Sigmoid colon (tissue), 7 donors: ENCODE measurements around the gene FBXW8. TPM values are rescaled to one million over a fixed set of nuclear protein-coding genes. Genes with fewer than 3 reads are reported as not detected.

Experiments
- DNase-seq: peaks from one replicate; pipeline ENCODE4 v3.0.0-alpha.2; 2019
- H3K27ac ChIP-seq, 4 donors: fragments of 200-600 bp; sonication (generic); one replicate each; pipeline ENCODE4 v1.5.1; 2016 to 2019; ENCODE audit warnings: mild to moderate bottlenecking in 1 of 4
- H3K27me3 ChIP-seq, 3 donors: fragments of 200-600 bp; sonication (generic); one replicate each; pipeline ENCODE4 v1.5.1; 2019; ENCODE audit warnings: mild to moderate bottlenecking in 1 of 3
- H3K36me3 ChIP-seq, 4 donors: fragments of 200-600 bp; sonication (generic); one replicate each; pipeline ENCODE4 v1.5.1; 2016 to 2019
- H3K4me1 ChIP-seq, 4 donors: fragments of 200-600 bp; sonication (generic); one replicate each; pipeline ENCODE4 v1.5.1; 2017 to 2019
- H3K4me3 ChIP-seq, 4 donors: fragments of 200-600 bp; sonication (generic); one replicate each; pipeline ENCODE4 v1.5.1; 2017 to 2019; ENCODE audit warnings: mild to moderate bottlenecking in 2 of 4, moderate library complexity in 1 of 4
- H3K9me3 ChIP-seq, 4 donors: fragments of 200-600 bp in 3 of 4; sonication (generic) in 3 of 4; one replicate each; pipeline versions ENCODE4 v1.5.1 to v1.6.1; 2013 to 2019
- EP300 ChIP-seq, 4 donors: sonication (generic); formaldehyde crosslinking; IDR thresholded peaks; one replicate each; pipeline ENCODE4 v1.6.1; 2017; ENCODE audit warnings: antibody characterized with exemption in 4 of 4
- POLR2A ChIP-seq, 2 donors: fragments of 450-650 bp; IDR thresholded peaks; one replicate each; pipeline ENCODE4 v1.6.1; 2016; ENCODE audit warnings: antibody characterized with exemption in 2 of 2, mild to moderate bottlenecking in 2 of 2, moderate library complexity in 2 of 2
- POLR2AphosphoS5 ChIP-seq, 4 donors: sonication (generic); formaldehyde crosslinking; IDR thresholded peaks; one replicate each; pipeline ENCODE4 v1.6.1; 2017; ENCODE audit warnings: antibody characterized with exemption in 4 of 4
- WGBS, 2 donors: extraction: QIAGEN DNeasy Blood & Tissue Kit; methylation state at CpG; one replicate each; pipeline ENCODE4 v1.1.7; 2013; 5-methylcytosine and 5-hydroxymethylcytosine counted together
- intact Hi-C: fragments of 100-400 bp; cut with DNase I; formaldehyde crosslinking; loops from one replicate; pipeline ENCODE4 v1.15.1; 2023
- polyA plus RNA-seq, 3 donors: library from polyadenylated mRNA; stranded (reverse); fragments of 200-250 nt; gene quantifications; one replicate each; pipeline ENCODE4 v1.2.3, GENCODE V29; 2013
- total RNA-seq, 4 donors: library from RNA; depleted of rRNA; stranded (reverse); fragments of >200 nt; gene quantifications; one replicate each; pipeline ENCODE4 v1.1.0, GENCODE V29; 2016
- TF ChIP-seq, protein P1 (sequence below), 4 experiments: fragments of 450-650 bp in 3 of 4; fragments of 200-600 bp in 1 of 4; IDR thresholded peaks; one replicate each; pipeline ENCODE4 v1.5.1; 2016 to 2019; ENCODE audit warnings: antibody characterized with exemption in 4 of 4, mild to moderate bottlenecking in 3 of 4, moderate library complexity in 2 of 4
- donor health status: healthy with polysubstance abuse.
- donor health status: Bipolar disorder and iron deficiency.
- donor health status: healthy.

FBXW8 gene
- total and polyA plus RNA-seq, 7 donors, result 2.3 to 19.1 (median 7.7) TPM

DNA sequence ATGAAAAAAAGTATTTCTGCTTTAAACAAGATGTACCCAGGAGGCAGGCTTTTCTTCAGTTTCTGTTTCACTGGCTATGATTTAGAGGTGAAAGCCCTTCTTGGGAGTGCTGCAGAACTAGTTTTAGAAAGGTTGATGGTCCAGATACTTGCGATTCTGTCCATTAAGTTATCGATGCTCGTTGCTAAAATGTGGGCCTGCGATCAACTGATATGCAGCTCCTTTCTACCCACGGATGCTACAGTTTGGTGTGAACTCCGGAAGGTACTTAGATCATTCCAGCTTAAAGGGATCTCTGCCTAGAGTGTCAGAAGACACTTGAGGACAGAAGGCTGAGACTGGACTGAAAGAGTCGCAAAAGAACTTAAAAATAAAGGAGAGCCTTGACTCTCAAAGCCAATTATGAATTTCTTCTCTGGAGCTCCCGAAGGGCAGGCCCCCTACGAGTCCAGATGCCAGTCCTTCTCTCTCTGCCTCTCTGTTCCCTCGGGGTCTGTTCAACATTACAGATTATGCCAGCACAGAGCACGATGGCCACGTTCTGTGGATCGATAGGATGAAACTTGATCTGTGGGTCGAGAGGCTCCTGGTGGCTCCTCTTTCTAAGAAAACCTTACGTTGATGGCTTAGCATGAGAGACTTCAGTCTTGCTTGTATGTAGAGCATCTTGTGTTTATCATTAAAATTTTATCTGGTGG is 40.0 kb downstream of the FBXW8 start:
- WGBS, 2 donors, result 95% methylated on average over 15 of the region's 15 CpGs
- no peaks in the 10 kb centered on the region for H3K9me3 ChIP-seq
- H3K36me3 ChIP-seq, result peaks cover 7 to 41% (median 11%) of the 10 kb centered on the region in 4 donors
- no peak for DNase-seq
- peaks cover 0 to 4% (median 0%) of the 10 kb centered on the region in 4 donors for H3K4me1 ChIP-seq
- no peak overlapping the region for H3K27ac ChIP-seq
- no peak for TF ChIP-seq POLR2A (IDR thresholded peaks at IDR 0.05)
- intact Hi-C loops, result no loop called here
- H3K27me3 ChIP-seq, result no peaks in the 10 kb centered on the region
- no peak overlapping the region for H3K4me3 ChIP-seq

DNA sequence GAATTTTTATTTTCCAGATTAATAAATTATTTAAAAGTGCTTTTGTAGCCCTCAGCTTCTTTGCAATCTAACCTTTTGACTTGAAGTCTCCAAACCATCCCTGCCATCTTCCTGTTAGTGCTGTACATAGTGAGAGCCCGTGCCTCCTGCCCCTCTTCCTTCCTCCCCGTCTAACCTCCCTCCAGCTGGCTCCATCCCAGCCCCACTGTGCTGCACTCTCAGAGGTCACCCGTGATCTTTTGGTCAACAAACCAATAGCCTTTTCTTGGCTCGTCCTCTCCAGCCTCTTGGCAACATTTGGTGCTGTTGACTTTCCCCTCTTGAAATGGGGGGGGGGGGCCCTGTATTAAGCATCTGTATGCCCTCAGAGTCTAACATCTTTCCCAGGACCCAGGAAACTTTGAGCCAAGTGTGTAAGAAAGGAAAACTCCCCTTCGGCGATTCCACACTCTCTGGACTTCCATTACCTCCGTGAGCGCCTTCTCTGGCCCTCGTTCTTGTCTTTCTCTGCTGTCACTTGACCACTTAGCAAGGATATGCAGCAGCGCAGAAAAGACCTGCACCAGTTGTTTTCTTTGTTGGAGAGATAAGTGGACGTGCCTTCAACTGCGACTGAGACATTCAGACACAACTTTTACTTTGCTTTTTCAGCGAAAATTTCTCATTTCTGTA is 44.1 kb downstream of the FBXW8 start:
- H3K4me1 ChIP-seq, result peaks cover 0 to 4% (median 0%) of the 10 kb centered on the region in 4 donors
- no peaks in the 10 kb centered on the region for H3K27me3 ChIP-seq
- DNase-seq, result no peak
- H3K9me3 ChIP-seq, result no peaks in the 10 kb centered on the region
- peaks cover 0 to 16% (median 0%) of the 10 kb centered on the region in 4 donors for H3K36me3 ChIP-seq
- no peak overlapping the region for H3K4me3 ChIP-seq
- intact Hi-C loops, result no loop called here
- WGBS, 2 donors, result 78 to 86% methylated on average over 13 of the region's 13 CpGs
- no peak overlapping the region for H3K27ac ChIP-seq
- TF ChIP-seq POLR2AphosphoS5 (IDR thresholded peaks at IDR 0.05) (no peak), EP300 (IDR thresholded peaks at IDR 0.05) (no peak), POLR2A (IDR thresholded peaks at IDR 0.05) (no peak)
- TF ChIP-seq, protein P1, sequence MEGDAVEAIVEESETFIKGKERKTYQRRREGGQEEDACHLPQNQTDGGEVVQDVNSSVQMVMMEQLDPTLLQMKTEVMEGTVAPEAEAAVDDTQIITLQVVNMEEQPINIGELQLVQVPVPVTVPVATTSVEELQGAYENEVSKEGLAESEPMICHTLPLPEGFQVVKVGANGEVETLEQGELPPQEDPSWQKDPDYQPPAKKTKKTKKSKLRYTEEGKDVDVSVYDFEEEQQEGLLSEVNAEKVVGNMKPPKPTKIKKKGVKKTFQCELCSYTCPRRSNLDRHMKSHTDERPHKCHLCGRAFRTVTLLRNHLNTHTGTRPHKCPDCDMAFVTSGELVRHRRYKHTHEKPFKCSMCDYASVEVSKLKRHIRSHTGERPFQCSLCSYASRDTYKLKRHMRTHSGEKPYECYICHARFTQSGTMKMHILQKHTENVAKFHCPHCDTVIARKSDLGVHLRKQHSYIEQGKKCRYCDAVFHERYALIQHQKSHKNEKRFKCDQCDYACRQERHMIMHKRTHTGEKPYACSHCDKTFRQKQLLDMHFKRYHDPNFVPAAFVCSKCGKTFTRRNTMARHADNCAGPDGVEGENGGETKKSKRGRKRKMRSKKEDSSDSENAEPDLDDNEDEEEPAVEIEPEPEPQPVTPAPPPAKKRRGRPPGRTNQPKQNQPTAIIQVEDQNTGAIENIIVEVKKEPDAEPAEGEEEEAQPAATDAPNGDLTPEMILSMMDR (IDR thresholded peaks at IDR 0.05), result no peak

DNA sequence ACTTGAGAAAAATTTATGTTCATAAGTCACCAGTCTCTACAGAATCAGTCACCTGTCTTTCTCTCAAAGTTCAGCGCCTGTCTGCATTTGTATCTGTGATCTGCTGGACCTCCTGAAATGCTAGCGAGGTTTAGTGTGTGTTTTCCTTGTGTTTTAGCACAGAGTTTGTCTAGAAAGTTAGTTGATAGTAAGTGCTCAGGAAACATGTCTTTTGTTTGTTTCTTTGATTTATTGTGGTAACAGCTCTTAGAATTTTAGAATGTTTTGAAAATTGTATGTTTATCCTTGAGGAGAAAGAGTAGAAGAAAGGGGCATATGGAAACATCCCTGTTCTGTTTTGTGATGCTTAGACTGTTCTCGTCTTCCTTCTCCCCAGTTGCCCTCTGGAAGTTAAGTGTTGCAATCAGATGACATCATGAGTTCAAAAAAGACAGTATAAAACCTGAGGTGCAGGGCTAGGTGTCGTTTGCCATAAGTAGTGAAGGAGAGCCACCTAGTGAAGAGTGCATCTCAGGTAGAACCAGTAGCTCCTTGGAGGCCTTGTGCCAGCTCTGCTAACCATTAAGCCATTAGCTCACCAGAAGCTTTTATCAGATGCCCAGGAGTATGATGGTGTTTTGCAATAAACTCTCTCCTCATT is 44.8 kb downstream of the FBXW8 start:
- H3K36me3 ChIP-seq, result peaks cover 0 to 10% (median 0%) of the 10 kb centered on the region in 4 donors
- TF ChIP-seq EP300 (IDR thresholded peaks at IDR 0.05) (no peak), POLR2AphosphoS5 (IDR thresholded peaks at IDR 0.05) (no peak), POLR2A (IDR thresholded peaks at IDR 0.05) (no peak)
- TF ChIP-seq, protein P1 (IDR thresholded peaks at IDR 0.05), result no peak
- no peaks in the 10 kb centered on the region for H3K9me3 ChIP-seq
- DNase-seq, result no peak
- no peak overlapping the region for H3K4me3 ChIP-seq
- peaks cover 0 to 4% (median 0%) of the 10 kb centered on the region in 4 donors for H3K4me1 ChIP-seq
- no peaks in the 10 kb centered on the region for H3K27me3 ChIP-seq
- 55 to 77% methylated on average over 4 of the region's 4 CpGs for WGBS, 2 donors
- no peak overlapping the region for H3K27ac ChIP-seq
- intact Hi-C loops, result no loop called here

DNA sequence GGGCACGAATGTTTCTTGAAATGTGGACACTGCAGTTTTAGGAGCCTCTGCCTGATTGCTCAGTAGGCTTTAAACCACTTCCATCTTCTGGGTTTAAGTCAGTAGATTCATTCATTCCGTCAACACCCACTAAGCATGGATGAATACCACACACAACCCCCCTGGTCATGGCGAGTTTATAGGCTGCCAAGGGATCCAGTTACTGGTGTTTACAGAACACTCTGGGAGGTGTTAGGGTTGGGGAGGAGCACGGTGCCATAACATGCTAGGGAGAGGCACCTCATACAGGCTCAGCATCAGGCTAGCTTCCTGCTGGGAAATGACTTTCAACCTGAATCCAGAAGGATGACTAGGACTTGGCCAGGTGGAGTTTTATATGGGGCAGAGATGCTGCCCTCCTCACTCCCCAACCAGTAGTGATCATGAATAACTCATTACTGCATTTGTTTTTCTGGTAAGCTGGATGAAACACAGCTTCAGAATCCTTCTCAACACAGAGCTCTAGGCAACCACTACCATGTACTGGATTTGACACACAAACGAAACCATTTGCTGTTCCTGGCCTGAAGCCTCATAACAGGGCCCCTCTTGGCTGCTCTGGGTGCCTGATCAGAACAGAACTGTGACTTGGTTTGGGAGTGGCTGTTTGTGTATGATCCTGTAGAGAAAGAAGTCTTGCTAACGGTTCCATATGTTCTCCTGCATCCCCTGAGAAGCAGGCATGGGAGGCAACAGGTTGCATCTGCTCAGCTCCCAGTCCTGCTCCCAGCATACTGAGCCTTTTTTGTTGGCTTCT is 47.9 kb downstream of the FBXW8 start:
- TF ChIP-seq POLR2AphosphoS5 (IDR thresholded peaks at IDR 0.05) (no peak), POLR2A (IDR thresholded peaks at IDR 0.05) (no peak), EP300 (IDR thresholded peaks at IDR 0.05) (no peak)
- TF ChIP-seq, protein P1 (IDR thresholded peaks at IDR 0.05), result no peak
- Histone ChIP-seq H3K27me3 (no peaks in the 10 kb centered on the region), H3K4me1 (peaks cover 0 to 4% (median 0%) of the 10 kb centered on the region in 4 donors), H3K4me3 (no peak overlapping the region), H3K9me3 (no peaks in the 10 kb centered on the region), H3K27ac (no peak overlapping the region), H3K36me3 (no peaks in the 10 kb centered on the region)
- no peak for DNase-seq
- 70 to 82% methylated on average over 6 of the region's 6 CpGs for WGBS, 2 donors
- intact Hi-C loops, result no loop called here

DNA sequence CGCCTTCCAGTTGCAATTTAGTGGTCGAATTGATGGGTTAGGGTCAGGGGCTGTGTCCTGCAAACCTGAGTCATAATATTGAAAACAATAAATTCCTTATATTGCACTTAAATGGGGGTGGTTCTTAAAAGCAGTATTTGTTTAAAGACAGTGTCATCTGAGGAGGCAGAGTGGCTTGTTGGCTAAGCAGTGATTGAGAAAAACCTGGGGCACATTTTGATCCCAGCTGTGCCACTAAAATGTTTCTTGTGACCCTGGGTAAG is 48.4 kb downstream of the FBXW8 start:
- intact Hi-C loops, result no loop called here
- Histone ChIP-seq H3K9me3 (no peaks in the 10 kb centered on the region), H3K4me3 (no peak overlapping the region), H3K27ac (no peak overlapping the region), H3K27me3 (no peaks in the 10 kb centered on the region), H3K36me3 (no peaks in the 10 kb centered on the region), H3K4me1 (peaks cover 0 to 5% (median 1%) of the 10 kb centered on the region in 4 donors)
- DNase-seq, result no peak
- WGBS, 2 donors, result 74 to 82% methylated on average over 2 of the region's 2 CpGs
- TF ChIP-seq POLR2A (IDR thresholded peaks at IDR 0.05), result no peak
- TF ChIP-seq, protein P1 (IDR thresholded peaks at IDR 0.05), result no peak
- TF ChIP-seq POLR2AphosphoS5 (IDR thresholded peaks at IDR 0.05), result no peak
- no peak for TF ChIP-seq EP300 (IDR thresholded peaks at IDR 0.05)
